Panc1 (cell line): Measurements from ENCODE around the gene PAX4.

Source experiments
- POLR2AphosphoS5 ChIP-seq: IDR thresholded peaks from 2 replicates; pipeline ENCODE4 v1.6.1; 2012; ENCODE audit warnings: mild to moderate bottlenecking, low read depth, low read length, moderate library complexity
- TF ChIP-seq, protein P1 (sequence below): fragments of 450-650 bp; IDR thresholded peaks from 2 replicates; pipeline ENCODE4 v1.5.1; 2017; ENCODE audit warnings: mild to moderate bottlenecking

- TF ChIP-seq POLR2AphosphoS5: no peak
- TF ChIP-seq, protein P1, sequence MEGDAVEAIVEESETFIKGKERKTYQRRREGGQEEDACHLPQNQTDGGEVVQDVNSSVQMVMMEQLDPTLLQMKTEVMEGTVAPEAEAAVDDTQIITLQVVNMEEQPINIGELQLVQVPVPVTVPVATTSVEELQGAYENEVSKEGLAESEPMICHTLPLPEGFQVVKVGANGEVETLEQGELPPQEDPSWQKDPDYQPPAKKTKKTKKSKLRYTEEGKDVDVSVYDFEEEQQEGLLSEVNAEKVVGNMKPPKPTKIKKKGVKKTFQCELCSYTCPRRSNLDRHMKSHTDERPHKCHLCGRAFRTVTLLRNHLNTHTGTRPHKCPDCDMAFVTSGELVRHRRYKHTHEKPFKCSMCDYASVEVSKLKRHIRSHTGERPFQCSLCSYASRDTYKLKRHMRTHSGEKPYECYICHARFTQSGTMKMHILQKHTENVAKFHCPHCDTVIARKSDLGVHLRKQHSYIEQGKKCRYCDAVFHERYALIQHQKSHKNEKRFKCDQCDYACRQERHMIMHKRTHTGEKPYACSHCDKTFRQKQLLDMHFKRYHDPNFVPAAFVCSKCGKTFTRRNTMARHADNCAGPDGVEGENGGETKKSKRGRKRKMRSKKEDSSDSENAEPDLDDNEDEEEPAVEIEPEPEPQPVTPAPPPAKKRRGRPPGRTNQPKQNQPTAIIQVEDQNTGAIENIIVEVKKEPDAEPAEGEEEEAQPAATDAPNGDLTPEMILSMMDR: no peak
Observed at GRCh38 chr7:127657500-127657899, 39.6 kb upstream of the PAX4 start.
